DOHH2 (cell line): Measurements from ENCODE around the gene FAM120C.

ENCODE experiments used
- EZH2phosphoT487 ChIP-seq: fragments of 200-600 bp; sonication (generic); IDR thresholded peaks from 2 replicates; pipeline ENCODE4 v1.6.1; 2017; ENCODE audit warnings: borderline replicate concordance, mild to moderate bottlenecking, antibody characterized with exemption, low read length, moderate library complexity, mixed read lengths
- TF ChIP-seq, protein P1 (sequence below): fragments of 200-600 bp; sonication (generic); IDR thresholded peaks from one replicate; pipeline ENCODE4 v1.5.1; 2014; ENCODE audit warnings: antibody characterized with exemption, mild to moderate bottlenecking, low read depth, low read length; ENCODE audit not compliant: poor library complexity, severe bottlenecking

DNA sequence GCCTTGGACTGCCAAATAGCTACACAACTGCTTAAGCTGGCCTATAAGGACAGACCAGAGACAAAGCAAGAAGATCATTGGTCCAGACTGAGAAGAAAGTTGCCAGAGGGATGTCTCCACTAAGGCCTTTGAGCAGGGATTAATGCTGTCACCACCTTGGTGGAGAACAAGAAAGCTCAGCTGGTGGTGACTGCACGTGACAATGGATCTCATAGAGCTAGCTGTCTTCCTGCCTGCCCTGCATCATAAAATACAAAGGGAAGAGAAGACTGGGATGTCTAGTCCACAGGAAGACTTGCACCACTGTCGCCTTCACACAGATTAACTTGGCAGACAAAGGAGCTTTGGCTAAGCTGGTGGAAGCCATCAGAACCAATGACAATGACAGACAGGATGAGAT is 40.5 kb upstream of the FAM120C start:
- TF ChIP-seq, protein P1, sequence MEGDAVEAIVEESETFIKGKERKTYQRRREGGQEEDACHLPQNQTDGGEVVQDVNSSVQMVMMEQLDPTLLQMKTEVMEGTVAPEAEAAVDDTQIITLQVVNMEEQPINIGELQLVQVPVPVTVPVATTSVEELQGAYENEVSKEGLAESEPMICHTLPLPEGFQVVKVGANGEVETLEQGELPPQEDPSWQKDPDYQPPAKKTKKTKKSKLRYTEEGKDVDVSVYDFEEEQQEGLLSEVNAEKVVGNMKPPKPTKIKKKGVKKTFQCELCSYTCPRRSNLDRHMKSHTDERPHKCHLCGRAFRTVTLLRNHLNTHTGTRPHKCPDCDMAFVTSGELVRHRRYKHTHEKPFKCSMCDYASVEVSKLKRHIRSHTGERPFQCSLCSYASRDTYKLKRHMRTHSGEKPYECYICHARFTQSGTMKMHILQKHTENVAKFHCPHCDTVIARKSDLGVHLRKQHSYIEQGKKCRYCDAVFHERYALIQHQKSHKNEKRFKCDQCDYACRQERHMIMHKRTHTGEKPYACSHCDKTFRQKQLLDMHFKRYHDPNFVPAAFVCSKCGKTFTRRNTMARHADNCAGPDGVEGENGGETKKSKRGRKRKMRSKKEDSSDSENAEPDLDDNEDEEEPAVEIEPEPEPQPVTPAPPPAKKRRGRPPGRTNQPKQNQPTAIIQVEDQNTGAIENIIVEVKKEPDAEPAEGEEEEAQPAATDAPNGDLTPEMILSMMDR: no peak
- no peak for TF ChIP-seq EZH2phosphoT487
